ENCODE results near the gene LIMD2. TPM values are rescaled to one million over a fixed set of nuclear protein-coding genes. Genes with fewer than 3 reads are reported as not detected.

Gene LIMD2
- total and polyA plus RNA-seq, 2 experiments from 2014 or later: 20.7 to 31.1 TPM

DNA sequence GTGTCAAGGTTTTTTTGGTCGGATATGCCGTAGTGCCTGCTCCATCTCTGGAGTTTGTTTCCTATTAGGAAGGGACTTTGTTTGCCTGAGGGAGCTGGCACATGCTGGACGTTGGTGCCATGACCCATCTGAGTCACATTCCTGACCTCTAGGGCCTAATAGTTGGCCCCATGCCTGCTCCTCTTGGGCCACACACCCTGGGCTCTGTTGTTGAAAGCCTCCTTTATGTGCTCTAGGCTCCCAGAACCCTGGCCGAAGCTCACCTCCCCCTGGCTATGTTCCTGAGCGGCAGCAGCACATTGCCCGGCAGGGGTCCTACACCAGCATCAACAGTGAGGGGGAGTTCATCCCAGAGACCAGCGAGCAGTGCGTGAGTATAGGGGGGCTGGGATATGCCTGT lies 18.4 kb downstream of the LIMD2 start:
- TF ChIP-seq, protein P1, sequence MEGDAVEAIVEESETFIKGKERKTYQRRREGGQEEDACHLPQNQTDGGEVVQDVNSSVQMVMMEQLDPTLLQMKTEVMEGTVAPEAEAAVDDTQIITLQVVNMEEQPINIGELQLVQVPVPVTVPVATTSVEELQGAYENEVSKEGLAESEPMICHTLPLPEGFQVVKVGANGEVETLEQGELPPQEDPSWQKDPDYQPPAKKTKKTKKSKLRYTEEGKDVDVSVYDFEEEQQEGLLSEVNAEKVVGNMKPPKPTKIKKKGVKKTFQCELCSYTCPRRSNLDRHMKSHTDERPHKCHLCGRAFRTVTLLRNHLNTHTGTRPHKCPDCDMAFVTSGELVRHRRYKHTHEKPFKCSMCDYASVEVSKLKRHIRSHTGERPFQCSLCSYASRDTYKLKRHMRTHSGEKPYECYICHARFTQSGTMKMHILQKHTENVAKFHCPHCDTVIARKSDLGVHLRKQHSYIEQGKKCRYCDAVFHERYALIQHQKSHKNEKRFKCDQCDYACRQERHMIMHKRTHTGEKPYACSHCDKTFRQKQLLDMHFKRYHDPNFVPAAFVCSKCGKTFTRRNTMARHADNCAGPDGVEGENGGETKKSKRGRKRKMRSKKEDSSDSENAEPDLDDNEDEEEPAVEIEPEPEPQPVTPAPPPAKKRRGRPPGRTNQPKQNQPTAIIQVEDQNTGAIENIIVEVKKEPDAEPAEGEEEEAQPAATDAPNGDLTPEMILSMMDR (IDR thresholded peaks at IDR 0.05; ENCODE audit: poor library complexity): no peak
- TF ChIP-seq EZH2 (IDR thresholded peaks at IDR 0.05; ENCODE audit: borderline replicate concordance) (no peak), EZH2phosphoT487 (IDR thresholded peaks at IDR 0.05; ENCODE audit: low read depth, severe bottlenecking, unreplicated experiment) (no peak)

DNA sequence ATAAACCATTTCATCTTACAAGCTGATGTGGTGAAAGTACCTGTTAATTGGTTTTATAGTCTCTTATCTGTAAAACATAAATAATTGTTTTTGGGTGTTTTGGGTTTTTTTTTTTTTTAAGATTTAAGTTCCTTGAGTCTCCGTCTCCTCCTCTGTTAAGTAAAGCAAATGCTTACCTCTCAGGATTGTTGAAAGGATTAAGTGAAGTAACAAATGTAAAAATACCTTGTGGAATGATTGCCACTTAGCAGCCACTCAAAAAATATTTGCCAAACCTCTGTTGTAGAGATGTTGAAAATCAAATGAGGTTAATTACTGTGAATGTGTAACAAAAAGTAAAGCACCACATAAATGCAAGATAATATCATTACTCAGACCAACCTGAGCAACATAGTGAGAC lies 19.2 kb downstream of the LIMD2 start:
- peaks cover 13% of the 10 kb centered on the region for H3K4me1 ChIP-seq (ENCODE audit: insufficient read depth)
- WGBS (ENCODE audit: low lambda C conversion rate, missing lambda C conversion rate): 100% methylated on average over 1 of the region's 1 CpG
- no peak overlapping the region for H3K4me3 ChIP-seq
- H4K20me1 ChIP-seq (ENCODE audit: insufficient read depth, poor library complexity, severe bottlenecking): no peaks in the 10 kb centered on the region
- no peak for DNase-seq (ENCODE audit: low spot score)
- TF ChIP-seq, protein P1 (IDR thresholded peaks at IDR 0.05; ENCODE audit: poor library complexity): no peak
- TF ChIP-seq EZH2 (IDR thresholded peaks at IDR 0.05; ENCODE audit: borderline replicate concordance) (no peak), EZH2phosphoT487 (IDR thresholded peaks at IDR 0.05; ENCODE audit: low read depth, severe bottlenecking, unreplicated experiment) (no peak)
- H3K79me2 ChIP-seq: no peaks in the 10 kb centered on the region
- H3K27me3 ChIP-seq: no peaks in the 10 kb centered on the region
- no peaks in the 10 kb centered on the region for H3K9me3 ChIP-seq (ENCODE audit: low read depth)
- no peaks in the 10 kb centered on the region for H3K9me2 ChIP-seq (replicated peaks; ENCODE audit: insufficient read depth)
- H3K4me2 ChIP-seq: no peak overlapping the region
- no peak overlapping the region for H3K27ac ChIP-seq
- H3K36me3 ChIP-seq (replicated peaks; ENCODE audit: insufficient read depth, low read depth): no peaks in the 10 kb centered on the region
- no peak overlapping the region for H2AFZ ChIP-seq

More for the DNA sequence above, 18.4 kb downstream of the LIMD2 start:
- Histone ChIP-seq H2AFZ (no peak overlapping the region), H3K9me3 (ENCODE audit: low read depth) (no peaks in the 10 kb centered on the region), H3K4me2 (no peak overlapping the region), H3K27me3 (no peaks in the 10 kb centered on the region), H3K4me3 (no peak overlapping the region), H3K9me2 (replicated peaks; ENCODE audit: insufficient read depth) (no peaks in the 10 kb centered on the region), H3K4me1 (ENCODE audit: insufficient read depth) (peaks cover 5% of the 10 kb centered on the region), H3K79me2 (no peaks in the 10 kb centered on the region), H4K20me1 (ENCODE audit: insufficient read depth, poor library complexity, severe bottlenecking) (no peaks in the 10 kb centered on the region), H3K27ac (no peak overlapping the region), H3K36me3 (replicated peaks; ENCODE audit: insufficient read depth, low read depth) (no peaks in the 10 kb centered on the region)
- WGBS (ENCODE audit: low lambda C conversion rate, missing lambda C conversion rate): 81% methylated on average over 8 of the region's 8 CpGs
- DNase-seq (ENCODE audit: low spot score): no peak

DNA sequence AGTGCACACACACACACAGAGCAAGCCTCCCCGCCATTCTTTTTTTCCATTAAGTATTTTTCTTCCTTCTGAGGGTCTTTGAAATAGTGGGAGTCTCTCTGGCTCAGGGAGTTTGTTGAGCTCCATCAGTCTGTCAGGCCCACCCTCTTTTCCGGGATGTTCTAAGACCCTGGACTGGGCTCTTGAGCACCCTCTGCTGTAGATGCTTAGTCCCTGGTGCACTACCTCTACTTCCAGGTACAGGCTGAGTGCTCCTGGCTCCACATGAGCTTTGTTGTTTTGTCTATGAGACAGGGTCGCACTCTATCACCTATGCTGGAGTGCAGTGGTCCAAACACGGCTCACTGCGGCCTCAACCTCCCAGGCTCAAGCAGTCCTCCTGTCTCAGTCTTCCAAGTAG lies 20.7 kb downstream of the LIMD2 start:
- Histone ChIP-seq H3K36me3 (replicated peaks; ENCODE audit: insufficient read depth, low read depth) (no peaks in the 10 kb centered on the region), H4K20me1 (ENCODE audit: insufficient read depth, poor library complexity, severe bottlenecking) (no peaks in the 10 kb centered on the region), H3K4me2 (no peak overlapping the region), H2AFZ (no peak overlapping the region), H3K9me2 (replicated peaks; ENCODE audit: insufficient read depth) (no peaks in the 10 kb centered on the region), H3K4me1 (ENCODE audit: insufficient read depth) (peaks cover 24% of the 10 kb centered on the region), H3K4me3 (no peak overlapping the region), H3K27me3 (no peaks in the 10 kb centered on the region), H3K27ac (no peak overlapping the region), H3K79me2 (no peaks in the 10 kb centered on the region), H3K9me3 (ENCODE audit: low read depth) (no peaks in the 10 kb centered on the region)
- no peak for DNase-seq (ENCODE audit: low spot score)
- WGBS (ENCODE audit: low lambda C conversion rate, missing lambda C conversion rate): 92% methylated on average over 5 of the region's 5 CpGs
- TF ChIP-seq, protein P1 (IDR thresholded peaks at IDR 0.05; ENCODE audit: poor library complexity): no peak
- TF ChIP-seq EZH2 (IDR thresholded peaks at IDR 0.05; ENCODE audit: borderline replicate concordance): no peak
- TF ChIP-seq EZH2phosphoT487 (IDR thresholded peaks at IDR 0.05; ENCODE audit: low read depth, severe bottlenecking, unreplicated experiment): no peak

DNA sequence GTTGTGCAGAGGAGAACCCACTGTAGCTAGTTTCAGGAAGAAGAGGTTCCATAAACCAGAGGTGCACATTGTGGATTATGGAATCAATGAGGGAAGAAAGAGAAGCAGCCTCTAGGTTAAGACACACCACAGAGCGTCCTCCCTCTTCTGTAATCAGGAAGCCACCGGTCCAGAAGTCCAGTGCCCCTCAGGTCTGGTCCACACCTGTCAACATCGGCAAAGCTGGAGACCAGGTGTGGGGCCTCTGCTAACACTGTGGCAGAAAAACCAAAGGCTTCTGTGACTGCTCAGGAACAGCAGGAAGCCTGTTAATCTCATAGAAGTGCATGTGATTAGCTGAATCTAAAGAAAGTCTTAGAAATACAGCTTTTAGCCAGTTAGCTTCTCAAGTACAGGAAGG lies 23.3 kb downstream of the LIMD2 start:
- peak overlapping the region; percentile 63 for H3K27ac ChIP-seq
- H3K4me2 ChIP-seq: peak overlapping the region; percentile 52
- no peak overlapping the region for H2AFZ ChIP-seq
- H3K79me2 ChIP-seq: no peaks in the 10 kb centered on the region
- H4K20me1 ChIP-seq (ENCODE audit: insufficient read depth, poor library complexity, severe bottlenecking): no peaks in the 10 kb centered on the region
- DNase-seq (ENCODE audit: low spot score): no peak
- 56% methylated on average over 3 of the region's 3 CpGs for WGBS (ENCODE audit: low lambda C conversion rate, missing lambda C conversion rate)
- H3K4me3 ChIP-seq: no peak overlapping the region
- no peaks in the 10 kb centered on the region for H3K27me3 ChIP-seq
- TF ChIP-seq, protein P1 (IDR thresholded peaks at IDR 0.05; ENCODE audit: poor library complexity): no peak
- TF ChIP-seq EZH2phosphoT487 (IDR thresholded peaks at IDR 0.05; ENCODE audit: low read depth, severe bottlenecking, unreplicated experiment) (no peak), EZH2 (IDR thresholded peaks at IDR 0.05; ENCODE audit: borderline replicate concordance) (no peak)
- no peaks in the 10 kb centered on the region for H3K9me2 ChIP-seq (replicated peaks; ENCODE audit: insufficient read depth)
- no peaks in the 10 kb centered on the region for H3K9me3 ChIP-seq (ENCODE audit: low read depth)
- no peaks in the 10 kb centered on the region for H3K36me3 ChIP-seq (replicated peaks; ENCODE audit: insufficient read depth, low read depth)
- H3K4me1 ChIP-seq (ENCODE audit: insufficient read depth): peaks cover 24% of the 10 kb centered on the region

Measured in hepatocyte (in vitro differentiated cells).